Stimulated activated CD8-positive, alpha-beta memory T cell treated with anti-CD3 and anti-CD28 coated beads, Interleukin-15, amount 100 ng/mL, for 48 hours (primary cell): ENCODE results near the gene KRTAP9-6.
"Not testable (repeated sequence)": the region's sequence is repeated elsewhere in the genome, so short reads cannot be mapped to it uniquely, and the experiment has no call there.

Experiments used
- DNase-seq, 2 donors: peaks; one replicate each; pipeline ENCODE4 v3.0.0-alpha.2; 2020; ENCODE audit warnings: low read depth in 2 of 2

Gene KRTAP9-6

DNA sequence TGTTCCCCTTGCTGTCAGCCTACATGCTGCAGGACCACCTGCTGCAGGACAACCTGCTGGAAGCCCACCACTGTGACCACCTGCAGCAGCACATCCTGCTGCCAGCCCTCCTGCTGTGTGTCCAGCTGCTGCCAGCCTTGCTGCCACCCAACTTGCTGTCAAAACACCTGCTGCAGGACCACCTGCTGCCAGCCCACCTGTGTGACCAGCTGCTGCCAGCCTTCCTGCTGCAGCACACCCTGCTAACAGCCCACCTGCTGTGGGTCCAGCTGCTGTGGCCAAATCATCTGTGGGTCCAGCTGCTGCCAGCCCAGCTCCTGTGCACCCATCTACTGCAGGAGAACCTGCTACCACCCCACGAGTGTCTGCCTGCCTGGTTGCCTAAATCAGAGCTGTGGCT, 6.1 kb downstream of the KRTAP9-6 start:
- DNase-seq = not testable (repeated sequence)

DNA sequence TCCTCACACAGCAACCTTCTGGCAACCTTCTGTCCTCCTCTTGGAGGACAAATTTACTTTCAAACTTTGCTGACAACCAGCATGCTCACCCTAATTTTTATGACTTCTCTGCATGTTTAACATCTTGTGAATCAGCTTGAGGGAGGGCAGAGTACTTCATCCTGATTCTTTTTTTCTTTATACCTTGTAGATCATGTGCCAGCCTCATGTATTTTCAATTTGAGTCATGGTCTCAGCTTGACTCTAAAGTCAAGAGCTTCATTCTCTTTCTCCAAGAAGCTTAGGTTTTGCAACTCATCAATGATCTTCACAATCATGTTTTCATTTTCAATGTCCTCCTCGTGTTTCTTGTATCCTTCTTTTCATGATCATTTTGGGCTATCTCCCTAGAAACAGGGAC, 6.7 kb downstream of the KRTAP9-6 start:
- no peak for DNase-seq

DNA sequence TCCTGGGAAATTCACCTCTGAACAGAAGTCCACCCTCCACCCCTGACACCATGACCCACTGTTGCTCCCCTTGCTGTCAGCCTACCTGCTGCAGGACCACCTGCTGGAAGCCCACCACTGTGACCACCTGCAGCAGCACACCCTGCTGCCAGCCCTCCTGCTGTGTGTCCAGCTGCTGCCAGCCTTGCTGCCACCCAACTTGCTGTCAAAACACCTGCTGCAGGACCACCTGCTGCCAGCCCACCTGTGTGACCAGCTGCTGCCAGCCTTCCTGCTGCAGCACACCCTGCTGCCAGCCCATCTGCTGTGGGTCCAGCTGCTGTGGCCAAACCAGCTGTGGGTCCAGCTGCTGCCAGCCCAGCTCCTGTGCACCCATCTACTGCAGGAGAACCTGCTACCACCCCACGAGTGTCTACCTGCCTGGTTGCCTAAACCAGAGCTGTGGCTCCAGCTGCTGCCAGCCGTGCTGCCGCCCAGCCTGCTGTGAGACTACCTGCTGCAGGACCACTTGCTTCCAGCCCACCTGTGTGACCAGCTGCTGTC, 10.5 kb downstream of the KRTAP9-6 start, which contains the start of gene KRTAP9-7:
KRTAP9-7 (plus strand) TSS at position 51 of the 543 bp plus-strand sequence; CDS start at position 51, 0 bp downstream.
- not testable (repeated sequence) for DNase-seq

DNA sequence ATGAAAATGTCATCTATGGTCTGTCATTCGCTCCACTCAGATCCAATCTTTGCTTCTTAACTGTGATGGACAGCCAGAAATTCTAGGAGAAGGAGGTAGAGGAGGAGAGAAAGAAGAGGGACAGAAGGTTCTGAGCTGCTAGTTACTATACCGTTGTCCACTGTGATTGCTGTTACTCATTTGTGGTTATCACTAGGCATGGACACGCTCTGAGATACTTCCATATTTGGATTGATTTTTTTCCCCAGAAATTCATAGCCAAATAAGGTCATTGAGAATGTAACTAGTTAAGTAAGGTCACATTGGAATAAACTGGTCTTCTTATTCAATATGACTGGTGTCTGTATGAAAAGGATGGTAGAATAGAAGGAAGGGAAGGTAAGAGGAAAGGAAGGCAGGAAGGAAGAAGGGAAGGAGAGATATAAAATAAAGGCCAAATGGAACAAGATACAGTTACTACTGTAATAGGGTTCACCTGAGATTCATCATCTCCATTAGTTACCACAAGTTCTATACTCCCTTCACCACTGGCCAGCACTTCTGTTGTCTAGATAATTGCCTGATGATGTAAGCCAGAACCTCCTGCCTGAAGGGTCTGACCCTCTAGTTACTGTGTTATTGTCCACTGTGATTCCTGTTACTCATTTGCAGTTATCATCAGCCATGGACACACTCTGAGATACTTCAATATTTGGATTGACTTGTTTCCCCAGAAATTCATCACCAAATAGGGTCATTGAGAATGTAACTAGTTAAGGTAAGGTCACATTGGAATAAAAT, 13.2 kb downstream of the KRTAP9-6 start:
- no peak for DNase-seq

DNA sequence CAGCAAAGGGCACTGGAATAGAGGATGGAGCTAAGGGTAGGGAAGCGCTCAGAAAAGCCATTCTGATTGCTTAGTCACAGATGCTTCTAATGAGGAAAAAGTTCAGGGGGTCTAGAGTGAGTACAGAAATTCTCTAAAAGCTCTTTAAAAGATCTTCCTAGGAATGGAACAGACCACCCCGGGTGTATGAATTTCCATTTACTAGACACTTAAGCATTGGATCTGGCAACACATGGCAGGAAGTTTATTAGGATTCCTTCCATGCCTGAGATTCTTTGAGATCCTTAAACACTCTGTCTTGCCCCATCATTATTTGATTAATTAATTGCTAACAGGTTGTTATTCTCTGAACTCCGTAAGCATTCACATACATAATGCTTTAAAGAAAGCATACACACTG, 18.9 kb downstream of the KRTAP9-6 start:
- no peak for DNase-seq

DNA sequence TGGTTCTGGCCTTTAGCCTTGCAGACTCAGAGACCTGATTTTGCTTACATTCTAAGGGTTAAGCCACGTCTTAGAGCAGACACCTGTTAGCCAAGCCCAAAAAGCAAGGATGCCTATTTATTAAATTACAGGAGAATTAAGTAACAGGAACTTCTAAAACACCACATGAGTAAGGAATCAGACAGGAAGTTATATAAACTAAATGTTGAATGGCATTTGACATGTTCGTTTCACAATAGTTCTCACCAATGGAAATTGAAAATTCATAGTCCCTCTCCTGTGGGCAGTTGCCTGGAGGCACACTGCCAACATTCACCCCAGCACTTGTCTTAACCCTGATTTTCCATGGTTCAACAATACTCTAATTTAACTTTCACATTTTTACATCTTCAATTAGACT, 19.4 kb downstream of the KRTAP9-6 start:
- DNase-seq = no peak

DNA sequence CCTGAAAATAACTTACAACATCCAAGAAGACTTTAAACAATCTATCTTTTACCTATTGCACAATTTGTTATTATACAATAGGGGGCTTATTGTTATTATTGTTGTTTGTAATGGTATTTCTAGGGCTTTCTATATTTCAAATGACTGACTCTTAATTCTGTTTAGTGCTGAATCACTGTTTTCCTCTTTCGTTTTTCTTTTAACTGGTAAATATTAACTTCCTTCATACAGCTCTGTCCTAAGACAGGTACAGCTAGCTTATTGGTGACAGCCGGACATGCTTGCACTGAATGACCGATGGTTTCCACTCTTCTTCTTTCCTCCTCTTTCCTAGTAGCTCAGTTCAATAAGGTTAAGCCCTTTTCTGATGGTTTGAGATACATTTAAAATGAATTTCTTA, 21.9 kb downstream of the KRTAP9-6 start:
- DNase-seq = no peak

DNA sequence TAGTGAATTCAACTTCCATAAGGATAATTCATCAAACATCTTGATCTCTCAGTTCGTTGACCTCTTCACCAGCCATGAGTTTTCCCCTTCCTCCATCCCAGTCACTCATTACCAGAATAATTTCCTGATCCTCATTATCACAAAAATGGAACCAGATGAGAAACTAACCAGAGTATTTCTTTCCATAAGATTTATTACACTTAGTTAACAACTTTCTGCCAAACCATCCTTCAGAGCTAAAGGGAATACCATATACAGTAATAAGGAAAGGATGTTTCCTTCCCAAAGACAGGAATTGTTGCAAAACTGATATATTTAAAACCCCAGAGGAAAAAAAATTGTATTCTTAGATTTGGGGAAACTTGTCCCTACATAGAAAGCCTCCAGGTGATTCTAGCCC, 28.8 kb downstream of the KRTAP9-6 start:
- DNase-seq = no peak

DNA sequence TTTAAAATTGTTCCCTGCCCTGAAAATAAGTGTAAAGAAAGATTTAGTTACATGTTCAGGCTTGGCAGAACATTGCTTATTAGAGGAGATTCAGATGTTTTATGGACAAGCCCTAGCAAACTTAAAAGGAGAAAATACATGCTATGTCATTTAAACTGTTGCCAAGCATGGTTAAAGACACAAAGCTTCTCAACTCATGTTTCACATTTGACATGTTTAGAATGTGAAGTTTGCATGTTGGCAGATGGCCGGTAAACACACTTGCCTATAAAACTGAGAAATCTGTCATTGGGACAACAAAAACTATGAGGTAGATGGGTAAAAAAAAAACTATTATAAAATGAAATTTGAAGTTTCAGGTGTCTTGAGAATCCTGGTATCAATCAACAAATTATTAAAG, 31.7 kb downstream of the KRTAP9-6 start:
- no peak for DNase-seq

DNA sequence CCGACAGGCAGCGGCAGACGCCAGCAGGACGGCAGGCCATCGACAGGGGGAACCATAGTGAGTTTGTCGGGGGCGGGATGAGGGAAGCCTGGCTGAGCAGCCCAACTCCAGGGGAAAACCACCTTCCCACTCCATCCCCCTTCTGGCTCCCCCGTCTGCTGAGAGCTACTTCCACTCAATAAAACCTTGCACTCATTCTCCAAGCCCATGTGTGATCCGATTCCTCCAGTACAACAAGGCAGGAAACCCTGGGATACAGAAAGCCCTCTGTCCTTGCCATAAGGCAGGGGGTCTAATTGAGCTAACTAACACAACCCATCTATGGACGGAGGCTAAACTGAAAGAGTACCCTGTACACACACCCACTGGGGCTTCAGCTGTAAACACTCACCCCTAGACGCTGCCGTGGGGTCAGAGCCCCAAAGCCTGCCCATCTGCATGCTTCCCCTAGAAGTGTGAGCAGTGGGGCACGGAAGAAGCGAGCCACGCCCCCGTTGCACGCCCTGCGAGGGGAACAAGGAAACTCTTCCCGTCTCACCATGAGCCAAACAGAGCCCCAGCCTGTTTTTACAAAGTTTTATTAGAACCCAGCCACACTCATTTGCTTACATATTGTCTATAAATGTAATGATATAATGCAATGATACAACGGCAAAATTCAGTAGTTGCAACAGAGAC, 33.4 kb downstream of the KRTAP9-6 start:
- no peak for DNase-seq

DNA sequence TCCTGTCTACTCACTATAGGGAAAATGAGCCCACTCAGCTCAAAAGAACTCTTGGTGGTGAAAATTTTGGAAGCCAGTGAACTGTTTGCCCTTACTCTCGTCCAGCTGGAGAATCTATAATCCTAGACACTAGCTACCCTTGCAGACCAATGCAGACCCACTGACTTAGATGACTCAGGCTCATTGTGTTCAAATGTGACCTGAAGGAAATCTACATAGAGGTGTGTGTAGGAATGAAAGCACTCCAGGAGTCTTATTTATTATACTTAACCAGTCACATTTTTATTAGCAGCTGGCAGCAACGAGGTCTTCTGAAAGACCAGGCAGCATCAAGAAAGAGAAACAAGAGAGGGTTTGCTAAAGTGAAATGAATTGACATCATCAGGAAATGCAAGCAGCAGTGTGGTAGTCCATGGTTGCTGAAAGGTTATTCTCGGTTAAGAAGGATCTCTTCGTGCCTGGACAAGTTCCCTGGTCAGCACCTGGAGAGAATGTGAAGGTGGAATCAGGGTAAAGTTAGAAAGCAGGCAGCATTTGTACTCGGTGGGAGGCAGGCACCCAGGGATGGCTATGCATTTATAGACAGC, 36.1 kb downstream of the KRTAP9-6 start:
- DNase-seq = no peak

DNA sequence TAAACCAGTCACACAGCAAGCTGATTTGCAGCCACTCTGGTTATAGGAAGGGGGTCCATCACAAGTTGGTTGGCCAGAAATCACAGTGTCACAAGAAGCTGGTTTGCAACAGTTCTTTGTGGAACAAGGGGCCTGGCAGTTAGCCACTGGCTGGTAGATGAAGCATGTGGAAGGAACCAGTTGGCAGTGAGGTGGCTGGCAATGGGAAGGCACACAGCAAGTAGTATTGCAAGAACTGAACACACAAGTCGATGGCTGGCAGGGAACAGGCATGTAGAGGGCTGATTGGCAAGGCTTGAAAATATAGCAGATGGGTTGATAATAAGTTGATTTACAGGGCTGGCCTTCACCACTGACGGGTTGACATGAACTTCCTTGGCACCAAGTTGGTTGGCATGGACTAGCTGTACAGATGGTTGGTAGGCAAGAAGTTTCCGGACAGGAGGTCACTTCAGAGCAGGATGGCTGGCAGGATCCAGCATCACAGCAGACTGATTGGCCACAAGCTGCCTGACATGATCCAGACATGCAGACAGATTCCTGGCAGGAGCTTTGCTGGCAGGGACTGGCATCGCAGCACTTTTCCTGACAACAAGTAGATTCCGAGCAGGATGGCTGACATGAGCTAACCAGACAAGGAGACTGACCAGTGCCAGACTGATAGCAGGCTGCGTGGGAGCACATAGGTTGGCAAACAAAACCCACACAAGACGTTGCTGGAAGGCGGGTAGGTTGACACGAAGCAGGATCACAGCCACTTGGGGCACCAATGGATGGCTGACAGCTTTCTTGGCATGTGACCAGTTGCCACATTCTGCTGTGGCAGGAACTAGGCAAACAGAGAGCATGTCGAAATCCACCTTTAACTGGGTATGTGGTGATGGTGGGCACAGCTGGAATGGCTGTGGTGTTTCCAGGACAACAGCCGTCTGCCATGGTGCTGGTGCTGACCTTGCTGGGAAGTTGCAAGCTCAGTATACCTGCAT, 37.0 kb downstream of the KRTAP9-6 start, which contains the start of gene KRTAP29-1:
KRTAP29-1 (minus strand) TSS at position 936 of the 986 bp plus-strand sequence; CDS start at position 936, 0 bp downstream.
- DNase-seq = no peak

DNA sequence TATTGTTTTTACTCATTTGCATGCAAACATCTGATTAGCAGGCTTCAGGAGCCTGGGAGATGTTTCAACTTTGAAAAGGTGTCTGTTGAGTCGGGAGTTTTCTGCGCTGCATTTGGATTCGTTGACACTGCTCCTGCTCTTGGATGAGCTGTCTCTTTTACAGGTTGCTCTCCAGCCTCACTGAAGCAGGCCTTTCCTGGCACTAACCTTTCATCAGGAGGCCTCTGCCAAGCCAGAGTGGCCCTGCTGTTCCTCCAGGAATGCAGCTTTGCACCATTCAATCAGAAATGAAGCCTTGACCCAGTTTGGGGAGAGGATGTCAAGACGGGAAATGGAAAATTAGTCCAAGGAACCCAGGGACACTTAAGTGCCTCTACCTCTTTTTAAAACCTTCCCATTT, 37.8 kb downstream of the KRTAP9-6 start:
- DNase-seq = no peak

DNA sequence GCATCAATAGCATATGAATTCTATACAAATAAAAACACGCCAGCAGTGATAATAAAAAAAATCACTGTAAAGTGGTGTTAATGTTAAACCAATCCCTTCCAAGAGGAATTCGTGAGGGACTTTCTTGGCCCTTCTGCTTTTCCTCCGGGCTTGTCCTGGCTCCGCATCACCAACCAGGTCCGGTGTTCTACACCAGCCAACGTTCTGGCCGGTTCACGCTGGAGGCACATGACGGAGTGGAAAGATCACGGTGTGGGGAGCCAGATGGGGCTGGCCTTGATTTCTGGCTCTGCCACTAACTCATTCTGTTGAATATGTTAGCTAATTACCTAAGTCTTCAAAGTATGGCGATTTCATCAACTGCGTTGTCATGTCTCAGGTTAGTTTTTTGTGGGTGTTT, 38.9 kb downstream of the KRTAP9-6 start:
- DNase-seq = no peak

DNA sequence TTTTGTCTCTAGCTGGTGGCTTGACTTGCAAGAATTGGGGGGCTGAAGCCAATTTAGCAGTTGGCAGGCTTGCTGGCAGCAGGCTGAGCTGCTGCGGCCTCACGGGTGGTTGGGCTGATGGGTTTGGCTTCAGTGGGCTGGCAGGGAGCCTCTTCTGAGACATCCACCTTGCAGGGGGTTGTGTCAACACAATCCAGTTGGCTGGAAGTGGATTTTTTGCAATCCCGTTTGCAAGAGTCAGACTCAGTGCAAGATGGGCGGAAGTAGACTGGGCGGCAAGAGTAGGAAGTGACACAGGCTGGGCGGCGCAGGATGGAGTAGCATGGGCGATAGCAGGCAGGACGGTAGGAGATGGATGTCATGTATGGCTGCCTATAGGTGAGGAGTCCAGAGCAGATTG, 42.5 kb downstream of the KRTAP9-6 start:
- DNase-seq = no peak

DNA sequence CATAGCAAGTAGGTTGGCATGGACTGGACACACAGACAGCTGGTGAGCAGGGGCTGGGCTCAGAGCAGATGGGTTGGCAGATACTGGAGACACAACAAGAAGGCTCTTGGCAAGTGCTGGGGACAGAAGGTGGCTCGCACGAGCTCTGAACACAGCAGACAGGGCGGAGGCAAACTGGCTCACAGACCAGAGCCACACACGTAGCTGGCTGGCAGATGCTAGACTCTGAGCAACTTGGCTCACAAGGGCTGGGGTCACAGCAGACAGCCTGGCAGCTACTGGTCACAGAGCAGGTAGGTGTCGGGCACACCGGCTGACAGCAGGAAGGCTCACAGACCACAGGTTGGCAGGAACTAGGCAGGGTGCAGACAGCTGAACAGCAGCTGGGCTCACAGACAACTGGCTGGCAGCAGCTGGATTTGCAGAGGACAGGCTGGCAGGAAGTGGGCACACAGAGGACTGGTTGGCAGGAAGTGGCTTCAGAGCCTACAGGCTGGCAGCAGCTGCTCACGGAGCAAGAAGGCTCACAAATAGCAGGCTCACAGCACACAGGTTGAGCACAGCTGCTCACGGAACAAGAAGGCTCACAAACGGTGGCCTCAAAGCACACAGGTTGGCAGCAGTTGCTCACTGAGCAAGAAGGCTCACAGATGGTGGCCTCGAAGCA, 43.2 kb downstream of the KRTAP9-6 start:
- peak; percentile 31 to 32 for DNase-seq

DNA sequence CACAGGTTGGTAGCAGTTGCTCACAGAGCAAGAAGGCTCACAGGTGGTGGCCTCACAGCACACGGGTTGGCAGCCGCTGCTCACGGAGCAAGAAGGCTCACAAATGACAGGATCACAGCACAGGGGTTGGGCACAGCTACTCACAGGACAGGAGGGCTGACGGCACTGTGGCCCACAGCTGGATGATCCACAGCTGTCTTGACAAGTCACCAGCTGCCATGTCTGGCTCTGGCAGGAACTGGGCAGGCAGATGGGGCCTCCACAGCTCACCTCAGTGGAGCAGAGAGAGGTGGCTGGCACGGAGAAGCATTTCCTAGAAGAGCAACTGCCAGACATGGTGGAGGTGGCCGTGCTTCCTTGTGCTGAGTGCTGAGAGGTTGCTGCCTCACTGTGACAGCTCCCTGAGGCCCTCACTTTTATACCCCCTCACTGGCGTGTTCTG, 43.8 kb downstream of the KRTAP9-6 start, which contains the start of gene KRTAP16-1:
KRTAP16-1 (minus strand) TSS at position 392 of the 442 bp plus-strand sequence; CDS start at position 336, 56 bp downstream.
- no peak for DNase-seq

DNA sequence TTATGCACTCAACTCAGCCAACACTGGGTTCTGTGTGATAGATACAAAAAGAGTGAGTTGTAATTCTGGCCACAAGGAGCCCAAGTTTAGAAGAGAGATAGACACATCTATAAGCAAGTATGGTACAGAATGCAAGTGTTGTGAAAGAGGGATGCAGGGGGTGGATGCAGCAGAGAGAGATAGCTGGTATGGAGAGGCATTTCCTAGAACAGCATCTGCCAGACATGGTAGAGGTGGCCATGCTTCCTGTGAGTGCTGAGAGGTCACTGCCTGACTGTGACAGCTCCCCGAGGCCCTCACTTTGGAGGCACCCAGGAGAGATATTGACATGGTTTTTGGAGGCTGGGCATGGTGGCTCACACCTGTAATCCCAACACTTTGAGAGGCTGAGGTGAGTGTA, 45.9 kb downstream of the KRTAP9-6 start:
- no peak for DNase-seq

DNA sequence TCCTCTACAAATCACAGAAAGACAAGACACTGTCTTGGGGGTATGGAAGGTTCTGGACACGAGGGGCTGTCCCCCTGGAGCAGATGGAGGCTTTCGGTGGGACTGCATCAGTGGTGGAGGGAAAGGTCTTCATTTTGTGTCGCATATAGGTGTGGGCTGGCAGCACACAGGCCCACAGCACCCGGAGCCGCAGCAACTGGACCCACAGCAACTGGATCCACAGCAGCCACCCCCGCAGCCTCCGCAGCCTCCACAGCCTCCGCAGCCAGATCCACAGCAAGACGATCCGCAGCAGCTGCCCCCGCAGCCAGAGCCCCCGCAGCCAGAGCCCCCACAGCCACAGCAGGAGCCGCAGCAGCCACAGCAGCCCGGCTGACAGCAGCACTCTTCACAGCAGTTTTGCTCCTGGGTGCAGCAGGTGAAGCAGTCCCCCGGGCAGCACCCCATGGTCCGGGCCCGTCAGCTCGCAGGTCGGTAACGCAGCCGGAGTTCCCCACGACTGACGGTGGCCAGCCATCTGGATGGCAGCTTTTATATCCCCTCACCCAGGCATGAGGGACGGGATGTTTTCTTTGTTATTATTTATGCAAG, 50.1 kb downstream of the KRTAP9-6 start, which contains the start of gene KRTAP17-1:
KRTAP17-1 (minus strand) TSS at position 507 of the 591 bp plus-strand sequence; CDS start at position 447, 60 bp downstream.
- no peak for DNase-seq
